GM21447 (cell line): ENCODE results near the gene ASCC3.
"Not testable (repeated sequence)": the region's sequence is repeated elsewhere in the genome, so short reads cannot be mapped to it uniquely, and the experiment has no call there.

Experiments
- ATAC-seq: cut with Tn5 transposase; IDR thresholded peaks from one replicate; pipeline ENCODE4 v1.9.1; 2021; ENCODE audit not compliant: unreplicated experiment

The ASCC3 gene

DNA sequence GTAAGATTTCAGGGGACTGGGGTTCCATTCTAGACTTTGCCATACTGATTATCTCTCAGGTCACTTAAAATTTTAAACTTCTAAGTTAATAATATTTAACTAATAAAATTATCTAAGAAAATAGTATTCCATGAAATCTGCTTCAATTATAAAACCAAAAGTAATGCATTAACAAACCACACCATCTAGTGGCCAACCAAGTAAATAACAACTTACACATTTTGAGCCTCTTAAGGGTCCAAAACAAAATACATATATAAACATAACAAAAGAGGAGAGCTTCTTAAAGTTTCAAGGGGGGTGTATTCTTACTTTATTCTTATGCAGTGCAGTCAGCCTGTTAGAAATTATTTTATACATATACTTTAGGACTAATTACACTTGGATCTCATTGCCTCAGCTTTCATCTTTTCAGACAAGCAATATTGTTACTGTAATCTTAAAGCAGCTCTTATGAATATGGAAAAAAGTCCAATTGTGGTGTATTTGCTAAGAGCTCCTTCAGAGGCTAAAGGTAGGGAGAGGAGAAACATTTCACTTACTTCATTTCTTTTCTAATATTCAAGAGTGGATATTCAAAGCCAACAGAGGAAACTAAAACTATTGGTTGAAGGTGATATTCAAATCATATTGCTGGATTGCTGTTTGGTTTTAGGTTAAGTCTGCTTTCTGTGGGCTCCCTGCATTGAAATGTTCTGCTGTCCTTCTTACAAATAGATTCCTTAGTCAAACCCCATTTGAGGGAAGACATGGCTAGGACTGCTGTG is 216.7 kb downstream of the ASCC3 start:
- peak; percentile 44 for ATAC-seq

DNA sequence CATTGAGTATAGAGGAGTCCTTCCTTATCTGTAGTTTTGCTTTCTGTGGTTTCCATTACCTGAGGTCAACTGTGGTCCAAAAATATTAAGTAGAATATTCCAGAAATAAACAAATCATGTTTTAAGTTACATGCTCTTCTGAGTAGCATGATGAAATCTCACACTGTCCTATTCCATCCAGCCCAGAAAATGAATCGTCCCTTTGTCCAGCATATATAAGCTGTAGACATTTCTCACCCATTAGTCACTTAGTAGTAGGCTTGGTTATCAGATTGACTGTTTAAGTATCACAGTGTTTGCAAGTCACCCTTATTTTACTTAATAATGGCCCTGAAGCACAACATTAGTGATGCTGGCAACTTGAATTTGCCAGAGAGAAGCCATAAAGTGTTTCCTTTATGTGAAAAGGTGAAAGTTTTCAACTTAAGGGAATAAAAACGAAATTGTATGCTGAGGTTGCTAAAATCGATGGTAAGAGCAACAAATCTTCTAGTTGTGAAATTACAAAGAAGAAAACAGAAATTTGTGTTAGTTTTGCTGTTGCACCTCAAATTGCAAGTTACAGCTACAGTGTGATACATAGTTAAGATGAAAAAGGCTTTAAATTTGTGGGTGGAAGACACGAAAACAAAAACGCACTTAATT is 217.8 kb downstream of the ASCC3 start:
- no peak for ATAC-seq

GRCh38 chr6:100662264-100662663 is 218.9 kb downstream of the ASCC3 start:
- no peak for ATAC-seq

DNA sequence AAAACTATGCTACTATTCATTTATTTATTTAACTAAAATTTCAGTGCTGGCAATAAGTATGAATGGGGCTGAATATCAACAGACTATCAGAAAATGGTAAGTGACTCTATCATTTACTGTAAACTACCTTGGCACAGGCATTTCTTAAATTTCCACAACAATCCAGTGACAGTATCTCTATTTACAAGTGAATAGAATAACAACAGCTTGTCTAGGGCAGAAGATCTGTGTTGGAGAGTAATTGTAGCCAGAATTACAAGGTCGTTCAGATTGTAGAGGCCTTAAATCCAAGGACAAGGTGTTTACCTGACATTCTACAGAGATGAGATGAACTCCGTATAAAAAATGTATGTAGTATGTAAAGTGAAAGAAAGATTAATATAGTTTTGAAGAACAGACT is 222.6 kb downstream of the ASCC3 start:
- no peak for ATAC-seq

DNA sequence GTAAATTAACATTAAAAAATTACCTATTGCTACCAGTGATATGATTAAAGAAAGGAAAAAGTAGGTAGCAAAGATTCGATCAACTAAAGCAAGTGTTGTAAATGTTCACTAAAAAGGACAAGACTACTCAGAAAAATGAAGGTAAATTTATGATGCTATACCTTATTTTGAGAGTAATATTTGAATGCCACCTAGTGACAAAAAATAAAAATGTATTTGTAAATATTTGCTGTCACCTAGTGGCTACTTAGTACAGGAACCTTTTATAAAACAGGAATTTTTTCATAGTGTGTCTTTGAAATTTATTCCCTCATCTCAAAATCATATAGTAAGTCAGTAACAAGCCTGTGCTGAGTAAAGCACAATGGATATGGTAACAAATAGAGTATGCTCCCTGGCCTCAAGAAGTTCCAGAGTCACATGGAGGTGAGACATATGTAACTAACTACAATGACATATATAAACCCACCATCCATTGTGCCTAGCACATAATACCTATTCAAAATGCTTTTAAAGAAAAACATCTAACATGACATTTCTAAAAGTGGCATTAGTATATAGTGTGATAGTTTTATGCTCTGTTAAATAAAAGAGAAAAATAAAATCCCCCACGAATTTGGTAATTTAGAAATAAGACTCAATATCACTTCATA is 223.3 kb downstream of the ASCC3 start:
- peak; percentile 67 for ATAC-seq

GRCh38 chr6:100641147-100641546 is 240.0 kb downstream of the ASCC3 start:
- ATAC-seq = not testable (repeated sequence)

DNA sequence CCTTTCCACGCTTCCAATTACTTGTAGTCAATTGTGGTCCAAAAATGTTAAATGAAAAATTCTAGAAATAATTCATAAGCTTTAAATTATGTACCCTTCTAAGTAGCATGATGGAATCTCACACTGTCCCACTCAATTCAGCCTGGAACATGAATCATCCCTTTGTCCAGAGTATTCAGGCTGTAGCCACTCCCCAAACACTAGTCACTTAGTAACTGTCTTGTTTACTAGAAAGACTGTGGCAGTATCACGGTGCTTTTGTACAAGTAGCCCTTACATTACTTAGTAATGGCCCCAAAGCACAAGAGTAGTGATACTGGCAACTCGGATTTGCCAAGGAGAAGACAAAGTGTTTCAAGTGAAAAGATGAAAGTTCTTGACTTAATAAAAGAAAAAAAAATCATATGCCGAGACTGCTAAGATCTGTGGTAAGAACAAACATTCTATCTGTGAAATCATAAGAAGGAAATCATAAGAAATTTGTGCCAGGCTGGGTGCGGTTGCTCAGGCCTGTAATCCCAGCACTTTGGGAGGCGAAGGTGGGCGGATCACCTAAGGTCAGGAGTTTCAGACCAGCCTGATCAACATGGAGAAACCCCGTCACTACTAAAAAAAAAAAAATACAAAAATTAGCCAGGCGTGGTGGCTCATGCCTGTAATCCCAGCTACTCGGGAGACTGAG is 247.9 kb downstream of the ASCC3 start:
- no peak for ATAC-seq

- ATAC-seq = no peak
These were observed 250.6 kb downstream of the ASCC3 start for GRCh38 chr6:100630536-100630935.

DNA sequence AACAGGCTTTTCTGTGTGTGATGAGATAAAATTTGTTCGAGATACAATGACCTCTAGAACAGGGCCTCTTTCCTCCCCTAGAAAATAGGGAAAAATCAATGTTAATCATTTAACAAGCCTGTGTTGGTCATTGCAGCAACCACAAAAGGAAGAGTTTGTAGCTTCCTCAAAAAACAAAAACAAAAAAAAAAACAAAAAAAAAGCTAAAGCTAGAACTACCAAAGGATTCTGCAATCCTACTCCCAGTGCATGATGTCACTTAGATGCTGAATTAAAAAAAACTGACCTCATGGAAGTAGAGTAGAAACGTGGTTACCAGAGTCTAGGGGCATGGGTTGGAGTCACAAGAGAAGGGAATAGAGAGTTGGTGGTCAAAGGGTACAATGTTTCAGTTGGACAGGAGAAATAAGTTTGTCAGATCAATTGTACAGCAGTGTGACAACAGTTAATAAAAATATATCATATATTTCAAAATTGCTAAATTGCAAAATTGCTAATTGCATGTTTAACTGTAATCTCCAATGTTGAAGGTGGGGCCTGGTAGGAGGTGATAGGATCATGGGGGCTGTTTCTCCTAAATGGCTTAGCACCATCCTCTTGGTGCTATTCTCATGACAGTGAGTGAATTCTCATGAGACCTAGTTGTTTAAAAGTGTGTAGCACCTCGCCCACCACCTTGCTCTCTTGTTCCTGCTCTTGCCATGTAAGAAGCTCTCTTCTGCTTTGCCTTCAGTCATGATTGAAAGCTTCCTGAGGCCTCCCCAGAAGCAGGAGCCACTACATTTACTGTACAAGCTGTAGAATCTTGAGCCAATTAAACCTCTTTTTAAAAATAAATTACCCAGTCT is 253.0 kb downstream of the ASCC3 start:
- ATAC-seq = no peak

DNA sequence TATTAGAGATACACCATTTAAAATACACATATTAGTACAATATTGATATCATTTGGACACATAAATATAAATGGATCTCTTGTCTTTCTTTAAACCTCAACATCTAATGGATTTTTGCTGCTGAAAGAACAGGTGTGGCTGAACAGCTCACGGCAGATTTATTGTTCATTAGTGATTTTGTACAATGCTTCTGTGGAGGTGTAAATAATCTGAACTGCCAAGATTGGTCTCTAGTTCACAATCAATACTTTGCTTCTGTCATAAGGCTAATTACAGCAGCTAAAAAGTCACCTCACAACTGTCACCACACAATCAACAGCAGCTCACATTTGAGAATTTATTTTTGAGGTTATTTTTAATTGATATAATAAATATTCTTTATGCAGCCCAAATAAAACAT is 254.4 kb downstream of the ASCC3 start:
- no peak for ATAC-seq

DNA sequence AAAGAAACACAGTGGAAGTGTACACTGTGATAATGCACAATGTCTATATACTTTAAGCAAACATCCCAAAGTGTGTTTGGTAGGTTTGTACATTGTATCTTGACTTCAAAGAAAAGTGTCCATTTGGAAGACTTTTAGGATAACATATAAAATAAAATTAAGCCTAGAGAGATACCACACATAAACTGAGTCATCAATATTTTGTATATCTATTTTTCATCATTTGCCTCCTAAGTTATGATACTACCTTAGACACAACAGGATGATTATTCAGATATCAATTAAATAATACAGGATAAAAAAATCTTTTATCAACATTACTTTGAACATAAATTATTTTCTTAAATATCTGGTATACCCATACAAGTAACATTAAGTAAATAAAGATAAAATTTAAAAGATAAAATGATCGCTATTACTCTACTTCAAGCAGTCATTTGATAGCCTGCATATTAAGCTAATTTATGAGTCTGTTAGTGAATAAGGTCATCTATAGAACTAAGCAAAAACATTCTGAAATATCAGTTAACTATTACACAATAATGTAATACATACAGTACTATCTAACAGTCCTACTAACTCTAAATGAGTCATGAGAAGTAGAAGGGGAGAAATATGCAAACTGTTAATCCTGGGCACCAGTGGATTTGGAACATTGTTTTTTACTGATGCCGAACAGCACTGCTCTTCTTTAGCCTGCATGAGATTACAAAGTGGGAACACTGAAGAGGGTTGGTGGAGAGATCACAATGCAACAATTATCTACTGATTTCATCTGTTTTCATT is 258.0 kb downstream of the ASCC3 start:
- no peak for ATAC-seq

DNA sequence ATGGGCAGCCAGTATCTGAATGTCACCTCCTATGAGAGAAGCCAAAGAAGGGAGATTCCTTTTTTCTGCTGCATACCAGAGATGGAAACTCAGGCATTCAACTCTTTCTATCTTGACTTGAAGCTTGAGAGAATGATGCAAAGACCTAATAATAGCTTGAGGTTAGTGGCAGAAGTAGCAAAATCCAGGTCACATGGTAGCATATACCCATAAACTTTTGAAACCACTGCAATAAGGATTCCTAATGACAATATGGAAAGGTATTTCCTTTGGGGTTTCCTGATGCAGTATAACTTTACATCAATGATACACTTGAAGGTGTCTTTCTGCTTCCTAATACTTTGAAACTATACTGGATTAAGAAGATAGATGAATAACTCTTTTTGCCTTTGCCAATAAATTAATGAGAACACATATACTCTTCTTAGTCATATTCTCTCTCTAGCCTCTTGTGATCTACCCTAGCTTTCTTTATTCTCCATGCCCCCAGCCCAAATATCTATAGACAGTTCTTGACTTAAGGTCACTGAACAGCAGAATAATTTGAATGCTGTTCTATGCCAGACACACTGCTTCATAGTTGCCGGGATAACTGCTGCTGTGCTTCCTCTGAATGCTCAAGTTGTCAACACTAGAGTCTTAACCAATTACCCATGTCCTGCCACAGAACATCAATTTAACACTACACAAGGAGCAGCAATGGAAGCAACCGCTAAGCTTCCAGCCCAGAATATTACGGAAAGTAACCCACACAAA is 260.9 kb downstream of the ASCC3 start:
- ATAC-seq = no peak

DNA sequence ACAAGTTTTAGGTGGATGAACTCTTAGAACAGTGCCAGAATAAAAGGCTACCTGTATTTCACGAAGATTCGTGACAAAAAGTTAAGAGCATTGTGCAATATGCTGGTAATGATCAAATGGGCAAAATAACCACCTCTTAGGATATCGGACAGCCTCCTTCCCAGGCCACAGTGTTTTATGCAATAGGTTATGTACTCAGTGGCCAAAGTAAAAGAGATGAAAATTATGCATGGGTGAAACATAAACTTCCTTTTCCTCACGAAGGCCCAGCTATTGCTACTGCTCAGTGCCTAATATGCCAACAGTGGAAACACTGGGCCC is 262.8 kb downstream of the ASCC3 start:
- no peak for ATAC-seq

DNA sequence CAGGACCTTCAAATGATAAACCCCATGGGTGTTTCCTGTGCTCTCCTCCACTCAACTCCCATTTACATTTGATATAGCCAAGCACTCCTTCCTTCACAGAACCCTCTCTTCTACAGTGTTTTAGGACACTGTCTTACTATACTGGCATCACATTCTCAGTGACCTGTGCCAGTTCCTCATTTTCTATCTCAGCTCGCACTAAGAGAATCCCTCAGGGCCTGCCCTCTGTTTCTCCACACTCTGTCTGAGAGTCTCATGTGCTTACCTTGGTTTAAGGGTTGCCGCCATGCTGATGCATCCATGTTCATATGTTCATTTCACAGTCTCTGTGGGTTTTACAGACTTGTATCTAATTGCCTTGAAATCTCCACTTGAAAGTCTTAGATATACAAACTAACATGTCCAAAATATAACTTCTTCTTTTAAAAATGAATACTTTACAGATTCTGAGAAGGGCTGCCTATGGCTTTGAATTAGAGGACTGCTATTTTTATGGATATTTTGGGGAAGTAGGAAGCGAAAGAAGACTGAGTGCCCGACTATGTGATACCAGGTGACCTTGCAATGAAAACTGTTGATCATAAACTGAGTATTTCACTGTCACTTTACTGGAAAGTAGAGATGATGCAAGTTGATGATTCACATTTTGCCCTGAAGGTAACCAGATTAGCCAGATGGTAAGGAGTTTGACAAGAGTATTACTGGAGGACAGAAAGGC is 263.3 kb downstream of the ASCC3 start:
- peak; percentile 74 for ATAC-seq

DNA sequence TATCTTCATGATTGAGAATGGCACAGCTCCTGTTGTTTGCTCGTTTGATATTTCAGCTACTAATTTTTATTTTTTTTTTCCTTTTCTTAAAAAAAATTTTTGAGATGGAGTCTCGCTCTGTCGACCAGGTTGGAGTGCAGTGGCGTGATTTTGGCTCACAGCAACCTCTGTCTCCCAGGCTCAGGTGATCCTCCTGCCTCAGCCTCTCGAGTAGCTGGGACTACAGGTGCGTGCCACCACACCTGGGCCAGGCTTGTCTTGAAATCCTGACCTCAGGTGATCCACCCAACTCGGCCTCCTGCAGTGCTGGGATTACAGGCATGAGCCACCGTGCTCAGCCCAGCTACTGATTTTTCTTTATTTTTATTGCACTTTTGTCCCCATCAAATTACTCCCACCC is 266.2 kb downstream of the ASCC3 start:
- no peak for ATAC-seq

DNA sequence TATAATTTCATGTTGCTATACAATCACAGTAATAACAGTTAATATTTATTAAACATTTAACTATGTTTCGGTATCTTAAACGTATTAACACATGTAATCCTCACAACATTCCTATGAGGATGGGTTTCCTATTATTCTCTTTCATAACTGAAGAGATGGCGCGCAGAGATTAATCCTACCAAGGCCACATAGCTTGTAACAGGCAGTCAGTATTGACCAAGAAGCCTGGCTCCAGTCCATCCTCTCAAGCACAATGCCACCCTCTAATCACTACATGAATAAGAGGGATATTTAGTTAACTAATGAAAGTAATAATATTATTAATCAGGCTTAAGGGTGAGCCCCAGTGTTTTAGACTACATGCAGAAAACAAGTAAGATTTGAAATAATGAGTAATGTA is 266.7 kb downstream of the ASCC3 start:
- ATAC-seq = no peak

DNA sequence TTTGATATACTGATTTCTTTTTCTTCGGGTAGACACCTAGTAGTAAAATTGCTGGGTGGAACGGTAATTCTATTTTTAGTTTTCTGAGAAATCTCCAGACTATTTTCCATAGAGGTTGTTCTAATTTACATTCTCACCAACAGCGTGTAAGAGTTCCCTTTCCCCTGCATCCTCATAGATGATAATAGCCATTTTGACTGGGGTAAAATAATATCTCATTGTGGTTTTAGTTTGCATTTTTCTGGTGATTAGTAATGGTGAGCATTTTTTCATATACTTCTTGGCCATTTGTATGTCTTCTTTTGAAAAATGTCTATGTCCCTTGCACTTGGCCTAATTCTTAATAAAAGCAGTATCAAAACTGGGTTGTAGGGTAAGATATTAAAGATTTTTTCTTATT is 267.5 kb downstream of the ASCC3 start:
- ATAC-seq = no peak

DNA sequence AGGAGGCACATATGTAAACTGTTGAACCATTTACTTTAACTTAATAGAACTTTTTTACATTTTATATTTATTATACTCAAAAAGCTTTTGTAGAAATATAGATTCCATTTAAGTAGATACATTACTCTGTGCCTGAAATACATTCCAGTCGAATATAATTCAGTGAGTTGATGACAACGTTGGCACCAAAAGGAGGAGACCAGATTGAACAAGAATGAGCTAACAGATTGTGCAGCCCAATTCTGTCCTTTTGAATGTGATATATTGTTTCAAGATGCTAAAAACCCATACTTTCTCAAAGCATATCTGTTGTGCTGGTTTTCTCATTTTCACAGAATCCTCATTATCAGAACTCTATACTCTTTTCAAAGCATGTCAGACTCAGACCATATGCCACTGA is 269.0 kb downstream of the ASCC3 start:
- ATAC-seq = no peak
